Lower leg skin (tissue), 3 donors: Measurements from ENCODE around the gene ORC6.

ENCODE experiments used
- POLR2A ChIP-seq, 2 donors: fragments of 450-650 bp; IDR thresholded peaks; one replicate each; pipeline ENCODE4 v1.6.1; 2016 to 2017; ENCODE audit warnings: antibody characterized with exemption in 2 of 2, mild to moderate bottlenecking in 1 of 2, moderate library complexity in 1 of 2
- TF ChIP-seq, protein P1 (sequence below), 3 donors: fragments of 450-650 bp; IDR thresholded peaks; one replicate each; pipeline ENCODE4 v1.5.1; 2016; ENCODE audit warnings: antibody characterized with exemption in 3 of 3, mild to moderate bottlenecking in 3 of 3, moderate library complexity in 2 of 3

DNA sequence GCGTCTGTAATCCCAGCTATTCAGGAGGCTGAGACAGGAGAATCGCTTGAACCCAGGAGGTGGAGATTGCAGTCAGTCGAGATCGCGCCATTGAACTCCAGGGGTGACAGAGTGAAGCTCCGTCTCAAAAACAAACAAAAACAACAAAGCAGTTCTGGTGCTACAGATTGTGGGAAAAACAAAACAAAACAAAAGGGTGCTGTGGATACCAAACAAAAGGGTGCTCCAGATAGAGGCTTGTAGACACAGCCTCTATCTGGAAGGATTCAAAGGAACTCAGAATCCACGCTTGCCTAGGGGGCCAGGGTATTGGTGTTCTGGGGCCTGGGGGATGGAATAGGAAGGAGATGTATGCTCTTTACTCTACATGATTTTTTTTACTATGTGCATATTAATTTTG lies 56.2 kb downstream of the ORC6 start:
- no peak for TF ChIP-seq POLR2A (IDR thresholded peaks at IDR 0.05)
- TF ChIP-seq, protein P1, sequence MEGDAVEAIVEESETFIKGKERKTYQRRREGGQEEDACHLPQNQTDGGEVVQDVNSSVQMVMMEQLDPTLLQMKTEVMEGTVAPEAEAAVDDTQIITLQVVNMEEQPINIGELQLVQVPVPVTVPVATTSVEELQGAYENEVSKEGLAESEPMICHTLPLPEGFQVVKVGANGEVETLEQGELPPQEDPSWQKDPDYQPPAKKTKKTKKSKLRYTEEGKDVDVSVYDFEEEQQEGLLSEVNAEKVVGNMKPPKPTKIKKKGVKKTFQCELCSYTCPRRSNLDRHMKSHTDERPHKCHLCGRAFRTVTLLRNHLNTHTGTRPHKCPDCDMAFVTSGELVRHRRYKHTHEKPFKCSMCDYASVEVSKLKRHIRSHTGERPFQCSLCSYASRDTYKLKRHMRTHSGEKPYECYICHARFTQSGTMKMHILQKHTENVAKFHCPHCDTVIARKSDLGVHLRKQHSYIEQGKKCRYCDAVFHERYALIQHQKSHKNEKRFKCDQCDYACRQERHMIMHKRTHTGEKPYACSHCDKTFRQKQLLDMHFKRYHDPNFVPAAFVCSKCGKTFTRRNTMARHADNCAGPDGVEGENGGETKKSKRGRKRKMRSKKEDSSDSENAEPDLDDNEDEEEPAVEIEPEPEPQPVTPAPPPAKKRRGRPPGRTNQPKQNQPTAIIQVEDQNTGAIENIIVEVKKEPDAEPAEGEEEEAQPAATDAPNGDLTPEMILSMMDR (IDR thresholded peaks at IDR 0.05), result no peak
